Mesendoderm (in vitro differentiated cells): Measurements from ENCODE around the gene NUMB.

Experiments
- DNase-seq: peaks from one replicate; pipeline ENCODE4 v3.0.0; 2013
- H2AK5ac ChIP-seq: 2 replicates; pipeline ENCODE4 v1.6.1; 2013; ENCODE audit warnings: low read length, inconsistent platforms
- H2BK120ac ChIP-seq: 2 replicates; pipeline ENCODE4 v1.6.1; 2013; ENCODE audit warnings: low read depth, mild to moderate bottlenecking, low read length, moderate library complexity, mixed read lengths
- H2BK15ac ChIP-seq: replicated peaks from 2 replicates; pipeline ENCODE4 v1.6.1; 2013; ENCODE audit warnings: low read depth, mild to moderate bottlenecking, moderate library complexity
- H2BK5ac ChIP-seq: 2 replicates; pipeline ENCODE4 v1.6.1; 2013; ENCODE audit warnings: low read length, inconsistent platforms
- H3K18ac ChIP-seq: 2 replicates; pipeline ENCODE4 v1.6.1; 2013; ENCODE audit warnings: mild to moderate bottlenecking, low read length, mixed read lengths
- H3K23ac ChIP-seq: one replicate; pipeline ENCODE4 v1.6.1; 2013; ENCODE audit warnings: low read length
- H3K27ac ChIP-seq: 2 replicates; pipeline ENCODE4 v1.5.1; 2013; ENCODE audit warnings: low read depth, mild to moderate bottlenecking, inconsistent platforms, low read length, moderate library complexity
- H3K27me3 ChIP-seq: 2 replicates; pipeline ENCODE4 v1.6.1; 2013; ENCODE audit warnings: low read length, control low read depth, mild to moderate bottlenecking, inconsistent platforms; ENCODE audit not compliant: insufficient read depth, poor library complexity
- H3K36me3 ChIP-seq: 2 replicates; pipeline ENCODE4 v1.6.1; 2013; ENCODE audit warnings: low read length, inconsistent platforms; ENCODE audit not compliant: control insufficient read depth, insufficient read depth
- H3K4ac ChIP-seq: one replicate; pipeline ENCODE4 v1.6.1; 2013; ENCODE audit warnings: low read depth, mild to moderate bottlenecking, low read length, moderate library complexity
- H3K4me1 ChIP-seq: 2 replicates; pipeline ENCODE4 v1.6.1; 2013; ENCODE audit warnings: low read depth, low read length, inconsistent platforms; ENCODE audit not compliant: control insufficient read depth
- H3K4me2 ChIP-seq: 2 replicates; pipeline ENCODE4 v1.6.1; 2013; ENCODE audit warnings: low read length
- H3K4me3 ChIP-seq: 2 replicates; pipeline ENCODE4 v1.5.1; 2013; ENCODE audit warnings: mild to moderate bottlenecking, low read length
- H3K56ac ChIP-seq: one replicate; pipeline ENCODE4 v1.6.1; 2013; ENCODE audit warnings: low read length
- H3K79me1 ChIP-seq: 2 replicates; pipeline ENCODE4 v1.6.1; 2013; ENCODE audit warnings: low read length, inconsistent platforms
- H3K79me2 ChIP-seq: 2 replicates; pipeline ENCODE4 v1.6.1; 2013; ENCODE audit warnings: mild to moderate bottlenecking, low read length; ENCODE audit not compliant: control insufficient read depth, insufficient read depth
- H3K9ac ChIP-seq: 2 replicates; pipeline ENCODE4 v1.6.1; 2013; ENCODE audit warnings: low read length, inconsistent platforms
- H4K5ac ChIP-seq: one replicate; pipeline ENCODE4 v1.6.1; 2013; ENCODE audit warnings: low read length
- H4K8ac ChIP-seq: one replicate; pipeline ENCODE4 v1.6.1; 2013; ENCODE audit warnings: low read depth, mild to moderate bottlenecking, control low read depth, low read length, moderate library complexity
- WGBS: extraction: QIAGEN DNeasy Blood & Tissue Kit; methylation state at CpG from one replicate; pipeline ENCODE4 v1.1.7; 2013; ENCODE audit warnings: low lambda C conversion rate, missing lambda C conversion rate; ENCODE audit not compliant: insufficient coverage; ENCODE audit errors: extremely low coverage; 5-methylcytosine and 5-hydroxymethylcytosine counted together

Gene NUMB

GRCh38 chr14:73238424-73238852, 219.9 kb downstream of the NUMB start:
- Histone ChIP-seq H3K4me3 (no peak overlapping the region), H4K8ac (no peak overlapping the region), H3K79me2 (no peaks in the 10 kb centered on the region), H2BK120ac (no peak overlapping the region), H3K56ac (peak overlapping the region; percentile 52), H3K27me3 (peaks cover 31% of the 10 kb centered on the region), H3K4me1 (peaks cover 5% of the 10 kb centered on the region), H3K9ac (peak overlapping the region; percentile 47), H2BK15ac (no peak overlapping the region), H3K79me1 (no peaks in the 10 kb centered on the region), H4K5ac (no peak overlapping the region), H3K23ac (peak overlapping the region; percentile 48), H3K36me3 (no peaks in the 10 kb centered on the region), H3K18ac (no peak overlapping the region), H2AK5ac (no peak overlapping the region), H3K4me2 (peak overlapping the region; percentile 48), H2BK5ac (no peak overlapping the region), H3K27ac (no peak overlapping the region), H3K4ac (no peak overlapping the region)
- WGBS: no CpG with 5 or more reads among the region's 10 CpGs
- DNase-seq: peak; percentile 11

DNA sequence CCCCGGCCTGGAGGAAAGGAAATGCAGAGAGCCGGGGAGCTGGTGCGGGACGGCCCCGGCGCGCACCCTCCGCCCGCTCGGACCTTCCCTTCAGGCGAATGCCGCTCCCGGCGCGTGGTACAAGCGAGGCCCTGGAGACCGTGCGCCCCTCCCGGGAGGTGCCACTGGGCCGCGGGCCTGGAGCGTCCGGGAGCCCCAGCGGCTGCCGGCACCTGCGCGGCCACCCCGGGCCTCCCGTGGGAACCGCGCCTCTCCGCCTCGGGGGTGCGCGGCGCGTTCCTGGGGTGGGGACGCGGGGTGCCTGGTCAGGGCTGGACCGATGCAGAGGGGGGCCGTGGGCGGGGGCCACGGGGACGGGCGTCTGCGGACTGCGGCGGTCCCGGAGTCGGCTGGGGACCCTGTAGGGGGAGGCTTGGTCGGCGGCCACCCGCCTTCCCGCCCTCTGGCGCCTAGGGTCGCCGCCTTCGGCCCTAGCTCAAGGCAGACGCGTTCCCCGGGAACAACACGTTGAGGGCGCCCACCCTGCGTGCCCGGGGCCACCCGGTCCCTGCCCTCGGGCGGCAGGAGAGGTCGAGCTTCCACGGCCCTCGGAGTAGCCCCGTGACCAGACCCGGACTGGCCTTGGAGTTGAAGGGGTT, 220.4 kb downstream of the NUMB start:
- Histone ChIP-seq H4K8ac (no peak overlapping the region), H3K4me2 (peak overlapping the region; percentile 48), H3K56ac (peak overlapping the region; percentile 52), H3K9ac (peak overlapping the region; percentile 47), H3K79me1 (no peaks in the 10 kb centered on the region), H2BK15ac (no peak overlapping the region), H3K27me3 (peaks cover 31% of the 10 kb centered on the region), H2BK120ac (no peak overlapping the region), H3K27ac (no peak overlapping the region), H3K4me1 (peaks cover 5% of the 10 kb centered on the region), H3K79me2 (no peaks in the 10 kb centered on the region), H3K4me3 (no peak overlapping the region), H3K36me3 (no peaks in the 10 kb centered on the region), H2AK5ac (no peak overlapping the region), H2BK5ac (no peak overlapping the region), H3K23ac (peak overlapping the region; percentile 48), H3K4ac (no peak overlapping the region), H4K5ac (no peak overlapping the region), H3K18ac (peak overlapping the region; percentile 22)
- WGBS: no CpG with 5 or more reads among the region's 73 CpGs
- DNase-seq: peak; percentile 14

GRCh38 chr14:73237219-73237785, 221.0 kb downstream of the NUMB start, which contains the start of gene PAPLN:
Gene PAPLN (plus strand): TSS chr14:73237506. CDS start chr14:73239779, 2,273 bp downstream.
- Histone ChIP-seq H3K18ac (peak within 1 kb of the TSS; percentile 22), H3K23ac (peak within 1 kb of the TSS; percentile 48), H4K5ac (no peak within 1 kb of the TSS), H3K4me2 (peak within 1 kb of the TSS; percentile 48), H3K56ac (peak within 1 kb of the TSS; percentile 52), H4K8ac (no peak within 1 kb of the TSS), H3K27me3 (peaks cover 31% of the 10 kb centered on the region), H2AK5ac (no peak within 1 kb of the TSS), H3K36me3 (no peaks in the 10 kb centered on the region), H3K4me1 (peaks cover 5% of the 10 kb centered on the region), H3K27ac (no peak within 1 kb of the TSS), H2BK120ac (no peak within 1 kb of the TSS), H3K4ac (no peak within 1 kb of the TSS), H3K79me1 (no peaks in the 10 kb centered on the region), H2BK5ac (no peak within 1 kb of the TSS), H3K4me3 (no peak within 1 kb of the TSS), H2BK15ac (no peak within 1 kb of the TSS), H3K79me2 (no peaks in the 10 kb centered on the region), H3K9ac (peak within 1 kb of the TSS; percentile 47)
- WGBS: no CpG with 5 or more reads among the region's 48 CpGs
- DNase-seq: peak; percentile 22

DNA sequence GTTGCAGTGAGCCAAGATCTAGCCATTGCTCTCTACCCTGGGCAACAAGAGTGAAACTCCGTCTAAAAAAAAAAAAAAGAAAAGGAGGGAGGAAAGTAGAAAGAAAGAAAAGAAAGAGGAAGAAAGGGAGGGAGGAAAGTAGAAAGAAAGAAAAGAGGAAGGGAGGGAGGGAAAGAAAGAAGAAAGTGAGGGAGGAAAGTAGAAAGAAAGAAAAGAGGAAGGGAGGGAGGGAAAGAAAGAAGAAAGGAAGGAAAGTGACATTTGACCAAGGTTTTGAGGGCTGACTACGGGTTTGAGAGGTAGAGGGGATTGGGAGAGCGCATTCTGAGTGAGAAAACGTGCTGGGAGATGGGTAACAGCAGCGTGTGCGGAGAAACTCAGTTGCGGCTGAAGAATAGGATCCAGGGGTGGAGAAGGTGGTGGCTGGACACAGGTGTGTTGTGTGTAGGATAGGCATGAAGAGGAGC, 221.6 kb downstream of the NUMB start:
- H2BK15ac ChIP-seq: no peak overlapping the region
- H3K18ac ChIP-seq: no peak overlapping the region
- H3K79me2 ChIP-seq: no peaks in the 10 kb centered on the region
- peak; percentile 11 for DNase-seq
- no peak overlapping the region for H3K4me3 ChIP-seq
- H2AK5ac ChIP-seq: no peak overlapping the region
- H3K4me1 ChIP-seq: peaks cover 5% of the 10 kb centered on the region
- H3K23ac ChIP-seq: peak overlapping the region; percentile 15
- H3K79me1 ChIP-seq: no peaks in the 10 kb centered on the region
- no peak overlapping the region for H2BK120ac ChIP-seq
- H3K4me2 ChIP-seq: no peak overlapping the region
- H3K27me3 ChIP-seq: peaks cover 31% of the 10 kb centered on the region
- no peak overlapping the region for H2BK5ac ChIP-seq
- H3K27ac ChIP-seq: no peak overlapping the region
- no peak overlapping the region for H4K8ac ChIP-seq
- H4K5ac ChIP-seq: no peak overlapping the region
- H3K36me3 ChIP-seq: no peaks in the 10 kb centered on the region
- H3K9ac ChIP-seq: no peak overlapping the region
- H3K56ac ChIP-seq: no peak overlapping the region
- H3K4ac ChIP-seq: no peak overlapping the region
- WGBS: no CpG with 5 or more reads among the region's 7 CpGs

DNA sequence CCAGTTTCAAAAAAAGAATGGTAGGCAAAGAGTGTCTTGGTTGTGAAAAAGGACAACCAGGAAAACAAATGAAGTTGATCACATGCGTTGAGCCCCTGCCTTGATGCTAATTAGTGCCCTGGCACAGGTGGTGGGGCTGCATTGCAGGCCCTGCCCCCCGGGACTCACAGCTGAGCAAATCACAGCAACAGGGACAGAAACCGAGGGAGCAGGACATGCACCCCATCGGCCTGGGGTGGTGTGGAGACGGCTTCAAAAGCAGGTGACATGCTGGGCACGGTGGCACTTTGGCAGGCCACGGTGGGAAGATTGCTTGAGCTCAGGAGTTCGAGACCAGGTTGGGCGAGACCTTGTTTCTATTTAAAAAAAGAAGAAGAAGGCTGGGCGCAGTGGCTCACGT, 222.2 kb downstream of the NUMB start:
- WGBS: no CpG with 5 or more reads among the region's 11 CpGs
- Histone ChIP-seq H2AK5ac (no peak overlapping the region), H3K79me1 (no peaks in the 10 kb centered on the region), H2BK120ac (peak overlapping the region; percentile 31), H3K4me1 (peaks cover 5% of the 10 kb centered on the region), H4K5ac (no peak overlapping the region), H3K79me2 (no peaks in the 10 kb centered on the region), H3K9ac (no peak overlapping the region), H3K4ac (no peak overlapping the region), H4K8ac (no peak overlapping the region), H3K23ac (no peak overlapping the region), H3K36me3 (no peaks in the 10 kb centered on the region), H3K18ac (no peak overlapping the region), H2BK15ac (no peak overlapping the region), H3K56ac (no peak overlapping the region), H3K27me3 (peaks cover 31% of the 10 kb centered on the region), H3K27ac (no peak overlapping the region), H2BK5ac (no peak overlapping the region), H3K4me3 (no peak overlapping the region), H3K4me2 (no peak overlapping the region)
- DNase-seq: no peak
